VCaP (cell line): ENCODE measurements around the gene CYBA.

Experiments
- H3K27ac ChIP-seq: fragments of 450-650 bp; 2 replicates; pipeline ENCODE4 v1.5.1; 2017
- TF ChIP-seq, protein P1 (sequence below): fragments of 450-650 bp; conservative IDR thresholded peaks from 2 replicates; pipeline ENCODE4 v1.5.1; 2017; ENCODE audit warnings: mild to moderate bottlenecking, moderate library complexity

The CYBA gene

DNA sequence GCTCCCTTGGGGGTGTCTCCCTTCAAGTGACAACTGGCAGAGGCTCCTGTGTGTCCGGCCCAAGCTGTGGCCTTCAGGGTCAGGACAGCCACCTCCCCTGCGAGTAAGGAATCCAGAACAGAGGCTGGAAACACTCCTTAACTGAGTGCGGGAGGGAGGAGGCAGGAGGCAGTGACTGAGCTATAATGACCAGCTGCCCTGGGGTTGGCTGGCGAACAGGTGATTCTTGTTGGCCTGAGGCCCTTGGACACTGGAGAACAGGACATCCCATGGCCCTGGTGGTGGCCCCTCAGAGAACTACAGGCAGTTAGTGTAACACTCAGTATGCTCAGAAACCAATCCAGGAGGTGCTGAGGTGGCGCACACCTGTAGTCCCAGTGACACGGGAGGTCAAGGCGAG is 44.9 kb upstream of the CYBA start:
- TF ChIP-seq, protein P1, sequence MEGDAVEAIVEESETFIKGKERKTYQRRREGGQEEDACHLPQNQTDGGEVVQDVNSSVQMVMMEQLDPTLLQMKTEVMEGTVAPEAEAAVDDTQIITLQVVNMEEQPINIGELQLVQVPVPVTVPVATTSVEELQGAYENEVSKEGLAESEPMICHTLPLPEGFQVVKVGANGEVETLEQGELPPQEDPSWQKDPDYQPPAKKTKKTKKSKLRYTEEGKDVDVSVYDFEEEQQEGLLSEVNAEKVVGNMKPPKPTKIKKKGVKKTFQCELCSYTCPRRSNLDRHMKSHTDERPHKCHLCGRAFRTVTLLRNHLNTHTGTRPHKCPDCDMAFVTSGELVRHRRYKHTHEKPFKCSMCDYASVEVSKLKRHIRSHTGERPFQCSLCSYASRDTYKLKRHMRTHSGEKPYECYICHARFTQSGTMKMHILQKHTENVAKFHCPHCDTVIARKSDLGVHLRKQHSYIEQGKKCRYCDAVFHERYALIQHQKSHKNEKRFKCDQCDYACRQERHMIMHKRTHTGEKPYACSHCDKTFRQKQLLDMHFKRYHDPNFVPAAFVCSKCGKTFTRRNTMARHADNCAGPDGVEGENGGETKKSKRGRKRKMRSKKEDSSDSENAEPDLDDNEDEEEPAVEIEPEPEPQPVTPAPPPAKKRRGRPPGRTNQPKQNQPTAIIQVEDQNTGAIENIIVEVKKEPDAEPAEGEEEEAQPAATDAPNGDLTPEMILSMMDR, result no peak
- H3K27ac ChIP-seq, result no peak overlapping the region

DNA sequence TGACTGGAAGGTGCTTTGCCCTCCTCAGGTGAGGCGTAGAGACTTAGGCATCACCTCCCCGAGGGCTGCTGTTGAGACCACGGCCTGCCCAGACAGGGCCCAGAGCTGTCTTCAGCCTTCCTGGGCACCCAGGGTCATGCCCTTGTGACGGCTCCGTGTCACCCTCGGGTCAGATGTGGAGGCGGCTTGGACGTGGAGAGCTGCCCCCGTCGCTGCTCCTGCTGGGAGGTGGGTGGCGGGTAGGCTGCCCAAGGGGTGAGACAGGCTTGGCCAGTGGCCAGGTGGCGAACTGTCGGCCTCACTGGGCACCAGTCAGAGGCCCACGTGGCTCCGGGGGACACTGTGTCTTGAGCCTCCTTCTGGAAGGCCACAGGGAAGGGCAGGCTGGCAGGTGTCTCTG is 44.4 kb upstream of the CYBA start:
- TF ChIP-seq, protein P1, result no peak
- no peak overlapping the region for H3K27ac ChIP-seq

DNA sequence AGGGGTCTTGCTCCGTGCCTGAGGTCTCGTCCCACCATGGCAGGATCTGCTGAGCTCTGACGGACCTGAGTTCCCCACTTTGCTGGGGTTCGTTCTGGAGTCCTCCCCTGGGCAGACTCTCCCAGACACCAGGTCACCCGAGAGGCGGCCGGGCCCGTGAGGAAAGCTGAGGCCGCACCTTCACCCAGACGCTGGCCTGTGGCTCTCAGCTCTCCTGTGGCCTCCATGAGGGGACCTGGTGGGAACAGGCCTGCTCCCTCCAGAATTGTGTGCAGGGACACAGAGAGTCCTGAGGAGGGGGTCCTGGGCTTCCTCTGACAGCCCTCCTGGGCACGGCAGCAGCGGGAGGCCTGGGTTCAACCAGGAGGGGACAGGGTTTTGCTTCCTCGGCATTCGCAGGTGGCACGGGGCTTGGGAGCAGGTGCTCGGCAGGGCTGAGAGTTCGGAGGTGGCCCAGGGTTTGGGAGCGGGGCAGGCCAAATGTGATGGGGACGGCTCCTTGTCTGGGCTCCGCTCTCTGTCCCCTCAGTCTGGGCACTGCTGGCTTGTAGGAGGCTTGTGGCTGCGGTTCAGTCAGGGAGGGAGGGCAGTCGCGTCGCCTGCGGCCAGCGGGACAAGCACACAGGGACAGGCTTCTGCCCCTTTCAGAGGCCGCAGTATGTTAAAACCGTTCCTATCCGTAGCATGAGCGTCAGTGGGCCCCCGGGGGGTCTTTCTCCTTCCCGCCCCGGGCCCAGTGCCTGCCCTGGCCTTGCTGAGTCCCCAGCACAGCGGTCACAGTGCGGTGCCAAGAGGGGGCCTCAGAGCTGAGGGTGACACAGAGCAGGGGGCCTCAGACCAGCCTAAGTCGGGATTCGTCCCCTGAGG is 43.6 kb upstream of the CYBA start:
- H3K27ac ChIP-seq, result no peak overlapping the region
- TF ChIP-seq, protein P1, result no peak

DNA sequence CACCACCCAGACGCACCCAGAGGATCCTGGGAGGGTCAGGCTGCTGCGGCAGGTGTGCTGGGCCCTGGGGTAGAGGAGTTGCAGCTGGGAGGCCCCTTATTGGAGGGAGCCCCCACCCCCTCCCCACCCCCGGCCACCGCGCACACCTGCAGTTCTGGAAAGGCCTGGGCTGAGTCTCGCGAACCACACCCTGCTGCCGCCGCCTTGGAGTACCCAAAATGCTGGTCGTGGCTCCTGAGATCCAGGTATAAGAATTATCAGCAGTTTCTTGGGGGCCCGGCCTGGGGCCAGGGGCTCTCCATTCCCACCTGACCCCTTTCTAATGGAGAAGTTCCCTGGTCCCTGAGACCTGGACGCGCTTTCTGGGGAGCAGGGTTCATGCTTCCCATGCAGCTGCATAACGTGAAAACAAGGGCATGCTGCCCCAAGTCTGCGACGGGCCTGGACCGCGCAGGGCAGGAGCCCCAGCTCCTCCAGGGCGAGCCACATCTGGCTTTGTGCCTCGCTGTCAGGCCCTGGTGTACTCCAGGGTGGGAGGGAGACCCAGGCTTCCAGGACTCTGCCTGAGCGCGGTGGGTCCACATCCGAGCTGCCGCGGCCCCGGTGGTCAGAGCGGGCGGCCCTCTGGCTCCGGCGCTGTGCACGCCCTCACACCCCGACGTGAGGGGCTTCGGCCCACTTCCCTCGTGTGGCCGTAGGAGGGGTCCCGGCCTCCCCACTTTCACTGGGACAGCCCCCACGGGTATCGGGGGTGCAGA is 42.7 kb upstream of the CYBA start:
- no peak overlapping the region for H3K27ac ChIP-seq
- TF ChIP-seq, protein P1, result no peak

DNA sequence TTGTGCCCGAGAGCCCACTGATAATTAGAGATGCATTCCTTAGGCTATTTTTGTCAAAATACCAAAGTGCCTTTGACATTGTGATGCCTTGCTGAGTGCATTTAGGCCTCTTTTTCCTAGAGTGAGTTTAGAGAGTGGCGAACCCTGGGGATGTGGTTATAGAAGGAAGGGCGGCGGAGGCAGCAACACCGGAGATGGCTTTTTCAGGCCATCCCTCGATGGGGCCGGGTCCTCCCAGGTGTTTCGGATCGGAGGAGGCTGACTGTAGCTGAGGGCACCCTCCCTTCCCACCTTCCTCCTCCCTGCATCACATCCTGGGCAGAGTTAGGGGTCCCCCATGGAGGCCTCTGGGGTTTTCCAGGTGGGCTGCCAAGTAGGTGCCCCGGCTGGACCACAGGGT is 42.0 kb upstream of the CYBA start:
- no peak overlapping the region for H3K27ac ChIP-seq
- TF ChIP-seq, protein P1, result no peak

DNA sequence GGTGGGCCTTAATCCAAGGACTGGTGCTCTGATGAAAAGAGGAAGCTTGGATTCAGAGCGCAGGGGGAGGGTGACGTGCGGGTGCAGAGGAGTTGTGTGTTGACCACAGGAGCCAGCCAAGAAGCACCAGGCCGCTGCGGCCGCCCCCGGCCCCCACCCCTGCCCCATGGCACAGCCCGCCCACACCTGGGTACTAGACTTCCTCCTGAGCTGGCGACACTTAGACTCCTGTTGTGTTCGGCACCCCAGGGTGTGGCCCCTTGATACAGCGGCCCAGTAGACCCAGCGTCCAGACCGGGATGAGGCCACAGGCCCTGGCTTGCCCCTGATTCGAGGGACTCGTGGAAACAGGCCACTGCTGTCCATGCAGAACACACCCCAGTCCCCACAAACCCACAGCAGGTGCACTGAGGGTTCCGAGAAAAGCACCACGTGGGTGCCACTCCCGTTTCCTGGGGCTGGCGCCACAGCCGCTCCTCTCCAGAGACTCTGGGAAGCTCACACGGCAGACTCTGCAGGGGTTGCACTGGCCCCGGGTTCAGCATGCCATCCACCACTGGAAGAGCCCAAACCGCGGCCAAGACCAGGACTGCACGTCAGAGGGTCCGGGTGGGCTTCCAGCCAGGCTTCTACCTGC is 41.2 kb upstream of the CYBA start:
- H3K27ac ChIP-seq, result no peak overlapping the region
- TF ChIP-seq, protein P1, result no peak
